NCI-H128 (cell line): ENCODE measurements around the gene TBC1D22A.

Experiments used
- DNase-seq: peaks from one replicate; lab custom pipeline; 2025; ENCODE audit not compliant: unreplicated experiment; lab: John Stamatoyannopoulos, UW

The TBC1D22A gene

DNA sequence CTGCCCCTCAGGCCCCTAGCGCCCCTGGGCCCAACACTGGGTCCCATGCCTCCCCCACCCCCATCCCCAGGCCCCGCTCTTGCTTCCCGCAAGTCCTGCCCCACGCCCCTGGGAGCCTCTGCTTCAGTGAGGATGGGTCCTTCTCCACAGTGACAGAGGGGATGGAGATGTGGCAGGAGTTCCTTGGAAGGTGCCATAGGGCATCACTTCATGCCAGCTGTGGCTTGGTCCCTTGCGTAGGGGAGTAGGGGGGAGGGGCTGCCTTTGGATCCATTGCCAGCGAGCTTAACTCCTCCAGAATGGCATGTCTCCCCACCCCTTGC lies 9.5 kb upstream of the TBC1D22A start:
- no peak for DNase-seq

DNA sequence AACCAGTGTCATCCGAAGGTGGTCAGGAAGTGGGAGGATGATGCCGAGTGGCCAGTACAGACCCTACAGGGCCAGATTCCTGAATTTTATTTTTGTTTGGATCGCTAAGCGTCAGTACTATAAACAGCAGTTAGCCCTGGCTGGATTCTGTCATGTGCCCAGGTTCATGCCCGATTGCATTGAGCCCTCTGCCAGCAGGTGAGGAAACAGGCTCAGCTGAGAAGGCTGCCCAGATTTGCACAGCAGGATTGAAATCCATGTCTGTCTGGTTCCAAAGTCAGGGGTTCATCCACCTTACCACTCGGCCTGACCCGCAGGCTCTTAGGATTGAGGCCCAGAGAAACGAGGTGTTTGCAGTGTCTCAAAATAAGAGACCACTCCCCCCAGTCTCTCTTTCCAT lies 9.1 kb upstream of the TBC1D22A start:
- DNase-seq: no peak

GRCh38 chr22:46753761-46754109 lies 8.7 kb upstream of the TBC1D22A start:
- no peak for DNase-seq

DNA sequence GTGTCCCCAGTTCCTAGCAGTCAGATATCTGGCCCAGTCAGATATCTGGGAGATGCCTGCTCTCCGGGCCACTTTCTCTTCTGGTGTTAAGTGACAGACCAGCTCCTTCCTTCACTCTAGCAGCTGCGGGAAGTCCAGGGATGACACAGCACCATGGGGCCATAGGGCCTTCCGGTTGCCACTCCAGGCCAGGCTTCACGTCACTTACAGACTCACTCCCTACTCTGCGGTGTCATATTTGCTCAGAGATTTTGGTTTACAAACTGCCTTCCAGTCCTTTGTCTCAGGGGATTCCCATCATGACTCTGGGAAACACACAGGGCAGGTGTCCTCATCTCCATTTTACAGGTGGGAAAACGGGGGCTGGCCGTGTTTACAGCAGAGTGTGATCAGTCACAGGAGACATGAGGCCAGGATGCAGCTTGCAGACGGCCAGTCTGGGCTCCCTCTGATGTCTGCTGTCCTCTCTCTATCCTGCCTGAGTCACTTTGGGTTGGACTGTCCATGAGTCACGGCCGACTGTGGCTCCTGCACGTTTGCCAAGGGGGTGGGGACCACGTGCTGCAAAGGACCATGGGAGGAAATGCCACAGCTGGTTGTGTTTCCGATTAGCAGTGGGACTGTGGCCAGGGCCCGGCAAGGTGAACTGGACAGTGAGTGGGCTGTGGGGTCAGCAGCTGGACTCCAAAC lies 8.2 kb upstream of the TBC1D22A start:
- DNase-seq: no peak

- DNase-seq: no peak
Observed at GRCh38 chr22:46754826-46755225, 7.6 kb upstream of the TBC1D22A start.

DNA sequence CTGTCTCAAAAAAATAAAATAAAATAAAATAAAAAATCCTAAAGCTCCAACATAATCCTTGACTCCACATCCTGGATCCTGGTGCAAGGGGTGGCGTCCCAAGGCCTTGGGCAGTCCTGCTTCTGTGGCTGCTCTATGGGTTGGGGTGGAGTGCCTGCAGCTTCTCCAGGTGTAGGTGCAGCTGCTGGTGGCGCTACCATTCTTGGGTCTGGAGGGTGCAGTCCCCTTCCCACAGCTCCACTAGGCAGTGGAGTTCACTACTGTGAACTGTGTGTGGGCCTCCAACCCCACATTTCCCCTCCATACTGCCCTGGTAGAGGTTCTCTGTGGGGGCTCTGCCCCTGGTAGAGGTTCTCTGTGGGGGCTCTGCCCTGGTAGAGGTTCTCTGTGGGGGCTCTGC lies 6.9 kb upstream of the TBC1D22A start:
- DNase-seq: no peak

GRCh38 chr22:46756097-46756496 lies 6.4 kb upstream of the TBC1D22A start:
- DNase-seq: no peak

GRCh38 chr22:46757104-46757503 lies 5.3 kb upstream of the TBC1D22A start:
- no peak for DNase-seq

GRCh38 chr22:46758121-46758520 lies 4.3 kb upstream of the TBC1D22A start:
- no peak for DNase-seq

DNA sequence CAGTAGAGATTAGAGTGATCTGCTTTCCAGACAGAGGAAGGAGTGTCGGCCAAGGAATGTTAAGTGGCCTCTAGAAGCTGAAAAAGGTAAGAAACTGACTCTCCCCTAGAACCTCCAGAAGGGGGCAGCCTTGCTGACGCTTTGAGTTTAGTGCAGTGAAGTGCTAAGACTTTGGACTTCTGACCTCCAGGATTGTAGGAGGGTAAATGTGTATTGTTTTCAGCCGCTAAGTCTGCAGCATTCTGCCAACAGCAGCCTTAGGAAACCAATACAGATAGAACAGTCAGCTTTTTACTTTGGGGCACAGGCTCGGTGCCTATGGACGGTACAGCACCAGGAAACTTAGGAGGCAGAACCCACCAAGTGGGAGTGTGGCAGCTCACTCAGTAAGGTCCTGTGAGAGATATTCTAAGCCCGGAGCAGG lies 3.6 kb upstream of the TBC1D22A start:
- DNase-seq: no peak

GRCh38 chr22:46761017-46761416 lies 1.4 kb upstream of the TBC1D22A start:
- no peak for DNase-seq

DNA sequence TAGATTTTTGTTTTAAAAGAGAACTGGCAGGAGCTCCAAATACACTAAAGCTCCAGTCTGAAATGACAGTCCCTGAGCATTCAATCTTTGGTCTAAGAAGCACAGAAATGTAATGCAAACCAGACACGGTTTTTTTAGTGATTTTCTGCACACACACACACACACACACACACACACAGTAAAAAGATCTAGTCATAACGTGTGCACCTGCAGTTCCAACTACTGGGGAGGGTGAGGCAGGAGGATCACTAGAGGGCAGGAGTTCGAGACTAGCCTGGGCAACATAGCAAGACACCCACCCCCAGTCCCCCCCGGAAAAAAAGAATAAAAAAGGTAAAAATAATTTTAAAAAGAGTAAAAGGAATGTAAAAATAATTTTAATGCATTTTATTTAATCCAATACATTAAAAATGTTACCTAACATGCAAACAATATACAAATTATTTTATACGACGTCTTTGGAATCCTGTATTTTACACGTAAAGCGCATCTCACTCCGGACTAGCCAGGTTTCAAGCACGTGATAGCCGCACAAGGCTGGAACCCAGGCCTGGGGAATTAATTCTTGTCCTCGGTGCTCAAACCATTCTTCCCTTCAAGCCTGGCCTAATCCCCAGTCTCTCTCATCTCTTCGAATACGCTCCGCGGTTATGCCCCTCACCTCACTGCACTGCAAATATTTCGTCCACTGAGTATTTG lies 762 bp upstream of the TBC1D22A start:
- no peak for DNase-seq

DNA sequence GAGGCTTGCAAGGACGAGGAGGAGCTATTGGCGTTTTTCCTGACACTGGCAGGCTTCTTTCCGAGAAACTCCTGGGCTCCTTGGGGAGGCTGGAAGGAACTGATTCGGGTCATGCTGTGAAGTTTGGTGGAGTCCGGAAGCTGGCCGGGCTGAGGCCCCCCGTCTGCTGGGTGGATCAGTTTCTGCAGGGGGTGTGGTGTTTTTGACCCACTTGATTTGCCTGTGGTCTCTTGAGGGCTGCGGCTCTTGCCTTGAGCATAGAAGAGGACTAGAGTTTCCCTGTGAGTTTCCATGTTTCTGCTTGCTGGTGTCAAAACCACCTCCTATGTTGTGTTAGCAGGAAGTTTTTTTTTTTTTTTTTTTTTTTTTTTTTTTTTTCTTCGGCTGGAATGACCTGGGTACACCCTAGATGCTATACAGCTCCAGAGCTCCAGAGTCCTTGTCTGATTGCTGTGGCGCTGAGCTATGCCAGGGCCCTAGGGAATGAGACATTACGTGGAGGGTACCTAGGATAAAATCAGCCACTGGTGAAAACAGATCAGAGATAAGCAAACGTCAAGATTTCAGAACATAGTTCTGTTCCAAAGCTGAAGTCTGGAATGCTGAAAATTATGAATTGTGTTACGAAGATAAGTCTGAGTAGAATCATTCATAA lies 728 bp downstream of the TBC1D22A start:
- DNase-seq: no peak

DNA sequence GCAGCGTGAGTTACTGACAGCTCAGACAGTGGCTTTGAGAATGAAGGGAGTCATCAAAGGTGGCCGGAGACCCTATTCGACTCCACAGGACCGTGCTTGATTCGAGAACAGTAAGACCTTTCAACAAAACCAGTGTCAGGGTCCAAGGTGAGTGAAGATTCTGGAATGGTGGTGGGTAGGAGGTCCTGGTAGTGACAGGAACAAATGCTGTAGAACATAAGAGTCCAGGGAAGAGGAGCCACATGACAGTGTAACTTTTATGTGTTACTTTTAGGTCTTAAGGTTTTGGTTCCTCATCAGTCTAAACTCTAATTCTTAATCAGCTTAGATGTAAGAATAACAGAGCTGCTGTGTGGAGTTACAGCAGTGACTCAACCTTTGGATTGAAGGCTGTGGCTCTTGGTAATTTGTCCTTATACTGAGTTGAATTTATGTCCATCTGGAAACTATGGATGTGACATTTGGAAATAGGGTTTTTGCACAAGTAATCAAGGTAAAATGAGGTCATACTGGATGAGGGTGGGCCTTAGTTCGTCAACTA lies 1.8 kb downstream of the TBC1D22A start:
- no peak for DNase-seq

DNA sequence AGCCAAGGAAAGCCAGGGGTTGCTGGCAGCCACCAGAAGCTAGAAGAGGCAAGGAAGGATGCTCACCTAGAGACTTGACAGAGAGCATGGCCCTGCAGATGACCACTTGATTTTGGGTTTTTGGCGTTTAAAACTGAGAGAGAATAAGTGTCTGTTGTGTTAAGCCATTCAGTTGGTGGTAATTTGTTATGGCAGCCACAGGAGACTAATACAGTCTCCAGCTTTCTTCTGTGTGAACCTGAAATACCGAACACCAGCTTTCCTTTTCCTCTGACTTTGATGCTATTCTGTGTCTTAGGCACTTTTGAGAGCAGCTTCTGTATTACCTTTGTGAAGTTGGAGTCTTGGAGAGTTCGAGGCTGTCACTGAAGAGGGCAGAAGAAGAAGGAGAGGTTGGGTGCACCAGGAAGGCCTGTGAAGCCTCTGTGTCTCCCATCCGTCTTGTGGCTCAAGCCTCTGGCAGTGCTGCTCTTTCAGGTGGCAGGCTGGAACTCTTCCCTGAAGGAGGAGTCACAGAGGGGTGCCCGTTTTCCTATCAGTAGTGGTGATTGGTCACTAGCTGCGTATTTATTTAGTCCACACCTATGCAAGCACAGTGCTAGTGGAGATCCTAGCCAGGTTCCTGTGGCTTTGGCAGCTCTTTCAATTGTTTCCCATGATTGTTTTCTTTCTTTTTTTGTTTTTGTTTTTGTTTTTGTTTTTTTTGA lies 2.5 kb downstream of the TBC1D22A start:
- no peak for DNase-seq

GRCh38 chr22:46766611-46767010 lies 4.2 kb downstream of the TBC1D22A start:
- DNase-seq: no peak

GRCh38 chr22:46767249-46767985 lies 5.0 kb downstream of the TBC1D22A start:
- DNase-seq: no peak

DNA sequence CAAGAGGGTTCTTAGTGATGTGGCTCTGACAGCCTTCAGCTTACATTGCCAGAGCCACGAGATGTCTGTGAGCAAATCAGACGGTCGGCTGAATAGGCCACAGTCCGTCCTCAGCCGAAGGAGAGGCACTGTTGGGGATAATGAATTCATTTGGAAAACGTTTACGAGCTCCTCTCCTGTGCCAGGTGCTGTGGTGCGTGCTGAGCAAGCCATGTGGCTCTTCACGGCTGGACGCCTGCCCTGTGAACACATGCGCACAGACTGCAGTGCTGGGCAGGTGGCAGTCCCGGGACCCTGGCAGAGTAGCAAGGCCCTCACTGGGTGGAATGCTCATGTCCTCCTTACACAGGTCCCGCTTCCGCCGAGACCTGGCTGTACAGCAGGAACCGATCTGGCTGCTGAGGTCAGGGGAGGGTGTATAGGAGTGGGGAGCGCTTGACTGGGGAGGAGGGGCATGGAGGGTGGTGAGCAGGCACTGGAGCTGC lies 6.8 kb downstream of the TBC1D22A start:
- no peak for DNase-seq

DNA sequence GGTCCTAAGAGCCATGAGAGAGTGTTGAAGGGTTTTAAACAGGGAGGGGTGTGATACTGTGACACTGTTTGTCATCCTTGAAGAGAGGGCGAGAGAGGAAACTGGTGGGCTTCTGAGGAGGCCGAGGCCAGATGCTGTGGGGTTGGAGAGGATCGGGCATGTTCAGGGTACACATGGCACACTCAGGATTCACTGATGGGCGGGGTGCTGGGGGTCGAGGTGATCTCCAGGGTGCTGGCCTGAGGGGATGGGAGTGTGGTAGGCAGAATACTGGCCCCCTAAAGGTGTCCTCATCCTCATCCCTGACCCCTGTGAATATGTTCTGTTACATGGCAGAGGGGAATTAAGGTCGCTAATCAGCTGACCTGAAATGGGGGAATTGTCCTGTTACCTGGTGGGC lies 7.3 kb downstream of the TBC1D22A start:
- no peak for DNase-seq

GRCh38 chr22:46770151-46770641 lies 7.7 kb downstream of the TBC1D22A start:
- DNase-seq: no peak

- no peak for DNase-seq
Observed at GRCh38 chr22:46770726-46771125, 8.3 kb downstream of the TBC1D22A start.
